Kidney (tissue), 14 donors: ENCODE data around the gene USP35. TPM values are rescaled to one million over a fixed set of nuclear protein-coding genes. Genes with fewer than 3 reads are reported as not detected.

Source experiments
- DNase-seq, 5 donors: peaks; one replicate each; pipeline ENCODE4 v3.0.0-alpha.2; 2013 to 2020
- FAIRE-seq: peaks from 2 replicates; lab custom pipeline; 2012; peaks lifted over from hg19 to GRCh38; lab: Jason Lieb, UNC
- H3K27ac ChIP-seq, 2 donors: one replicate each; pipeline ENCODE4 v1.7.0; 2013; ENCODE audit warnings: low read depth in 2 of 2, low read length in 2 of 2, inconsistent platforms in 1 of 2
- H3K27me3 ChIP-seq: one replicate; pipeline ENCODE4 v1.7.1; 2013; ENCODE audit warnings: low read length, inconsistent platforms; ENCODE audit not compliant: control insufficient read depth, insufficient read depth
- H3K36me3 ChIP-seq, 3 donors: one replicate each; pipeline versions ENCODE4 v1.7.0 to v1.7.1; 2013; ENCODE audit warnings: low read length in 3 of 3, control low read depth in 1 of 3, inconsistent platforms in 1 of 3; ENCODE audit not compliant: insufficient read depth in 3 of 3, control insufficient read depth in 2 of 3
- H3K4me1 ChIP-seq, 3 donors: one replicate each; pipeline versions ENCODE4 v1.7.0 to v1.7.1; 2013; ENCODE audit warnings: low read length in 3 of 3, inconsistent platforms in 1 of 3, low read depth in 1 of 3; ENCODE audit not compliant: control insufficient read depth in 2 of 3, insufficient read depth in 2 of 3
- H3K4me3 ChIP-seq, 3 donors: one replicate each; pipeline versions ENCODE4 v1.7.0 to v1.8.1; 2013; ENCODE audit warnings: low read length in 3 of 3, control low read depth in 1 of 3, inconsistent platforms in 1 of 3
- H3K9ac ChIP-seq, 3 donors: one replicate each; pipeline versions ENCODE4 v1.7.0 to v1.7.1; 2013; ENCODE audit warnings: low read length in 3 of 3, control low read depth in 1 of 3, inconsistent platforms in 1 of 3
- H3K9me3 ChIP-seq, 3 donors: one replicate each; pipeline versions ENCODE4 v1.7.0 to v1.7.1; 2013; ENCODE audit warnings: low read length in 3 of 3, control low read depth in 1 of 3, inconsistent platforms in 1 of 3; ENCODE audit not compliant: control insufficient read depth in 2 of 3, insufficient read depth in 1 of 3
- CTCF ChIP-seq: IDR thresholded peaks from 3 replicates; pipeline ENCODE4 v1.5.1; 2012; ENCODE audit warnings: mild to moderate bottlenecking, moderate library complexity, borderline replicate concordance; ENCODE audit not compliant: insufficient read depth; ENCODE audit errors: extremely low read depth
- intact Hi-C: fragments of 100-400 bp; cut with DNase I; formaldehyde crosslinking; loops from one replicate; pipeline ENCODE4 v1.11.1; 2022
- polyA plus RNA-seq: library from polyadenylated mRNA; stranded (reverse); fragments of 350-450 nt; fragmentation: Illumina TruSeq; extraction: RNeasy Lipid Tissue Mini Kit (QIAGEN cat#74804); gene quantifications from one replicate; pipeline ENCODE4 v1.2.3, GENCODE V29; 2014; ENCODE audit warnings: low read depth, low replicate concordance; ENCODE audit not compliant: insufficient read depth
- total RNA-seq: library from RNA; stranded (reverse); fragmentation: NEBNext Ultra II Directional; extraction: Animal tissue kit (Norgen Biotek cat#: 25700); gene quantifications from one replicate; pipeline ENCODE4 v1.2.1, GENCODE V29; 2021
- donor health status: control.
- donor health status: control.
- donor health status: control.
- donor health status: control.
- donor health status: control.
- donor health status: DM: yes; HTN: yes; CAD: no.
- donor health status: Normal renal cell carcinoma (clear cell type).

USP35 gene
- total and polyA plus RNA-seq, 2 donors from 2014 or later, result 4.0 to 7.7 TPM

DNA sequence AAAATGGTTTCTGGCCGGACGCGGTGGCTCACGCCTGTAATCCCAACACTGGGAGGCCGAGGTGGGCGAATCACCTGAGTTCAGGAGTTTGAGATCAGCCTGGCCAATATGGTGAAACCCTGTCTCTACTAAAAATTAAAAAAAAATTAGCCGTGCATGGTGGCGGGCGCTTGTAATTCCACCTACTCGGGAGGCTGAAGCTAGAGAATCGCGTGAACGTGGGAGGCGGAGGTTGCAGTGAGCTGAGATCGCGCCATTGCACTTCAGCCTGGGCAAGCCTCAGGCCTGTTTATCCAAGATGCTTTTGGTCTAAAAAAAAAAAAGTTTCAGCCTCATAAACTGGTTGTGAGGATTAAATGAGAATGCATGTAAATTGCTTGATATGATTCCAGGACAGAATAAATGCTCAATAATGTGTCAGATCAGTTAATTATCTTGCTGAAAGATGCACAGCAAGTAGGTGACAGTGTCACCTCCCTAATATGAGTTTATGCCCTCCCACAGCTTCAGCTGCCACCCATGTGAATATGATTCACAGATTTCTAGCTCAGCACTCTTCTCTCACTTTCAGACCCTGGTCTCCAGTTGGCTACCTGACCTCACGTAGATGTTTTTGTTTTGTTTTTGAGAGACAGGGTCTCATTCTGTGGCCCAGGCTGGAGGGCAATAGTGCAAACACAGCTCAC lies 48.2 kb upstream of the USP35 start:
- Histone ChIP-seq H3K27ac (no peak overlapping the region), H3K4me3 (no peak overlapping the region), H3K4me1 (peaks cover 4 to 6% (median 4%) of the 10 kb centered on the region in 3 donors), H3K27me3 (no peaks in the 10 kb centered on the region), H3K9me3 (no peaks in the 10 kb centered on the region), H3K9ac (no peak overlapping the region), H3K36me3 (no peaks in the 10 kb centered on the region)
- no peak for DNase-seq
- intact Hi-C loops, result no loop called here
- no peak for TF ChIP-seq CTCF
- FAIRE-seq, result no peak

DNA sequence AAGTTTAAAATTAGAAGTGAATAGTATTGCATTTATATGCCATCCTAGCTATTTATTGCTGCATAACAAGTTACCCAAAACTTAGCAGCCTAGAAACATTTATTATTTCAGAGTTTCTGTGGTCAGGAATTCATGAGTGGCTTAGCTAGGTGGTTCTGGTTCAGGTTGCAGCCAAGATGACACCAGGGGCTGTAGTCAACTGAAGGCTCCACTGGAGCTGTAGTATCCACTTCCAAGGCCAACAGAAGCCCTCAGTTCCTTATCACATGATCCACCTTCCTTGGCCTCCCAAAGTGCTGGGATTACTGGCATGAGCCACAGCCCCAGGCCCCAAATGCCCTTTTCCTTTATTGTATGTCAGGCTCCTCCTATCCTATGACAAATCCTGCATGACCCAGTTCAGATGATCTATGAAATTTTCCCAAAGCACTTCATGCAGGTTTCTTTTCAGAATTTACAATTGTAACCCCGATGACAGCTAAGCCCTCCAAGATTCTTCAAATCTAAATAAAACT lies 43.2 kb upstream of the USP35 start:
- H3K27me3 ChIP-seq, result no peaks in the 10 kb centered on the region
- H3K36me3 ChIP-seq, result no peaks in the 10 kb centered on the region
- intact Hi-C loops, result no loop called here
- H3K4me1 ChIP-seq, result no peaks in the 10 kb centered on the region
- H3K4me3 ChIP-seq, result no peak overlapping the region
- no peak for FAIRE-seq
- no peak overlapping the region for H3K27ac ChIP-seq
- H3K9me3 ChIP-seq, result no peaks in the 10 kb centered on the region
- no peak for DNase-seq
- no peak overlapping the region for H3K9ac ChIP-seq
- no peak for TF ChIP-seq CTCF

DNA sequence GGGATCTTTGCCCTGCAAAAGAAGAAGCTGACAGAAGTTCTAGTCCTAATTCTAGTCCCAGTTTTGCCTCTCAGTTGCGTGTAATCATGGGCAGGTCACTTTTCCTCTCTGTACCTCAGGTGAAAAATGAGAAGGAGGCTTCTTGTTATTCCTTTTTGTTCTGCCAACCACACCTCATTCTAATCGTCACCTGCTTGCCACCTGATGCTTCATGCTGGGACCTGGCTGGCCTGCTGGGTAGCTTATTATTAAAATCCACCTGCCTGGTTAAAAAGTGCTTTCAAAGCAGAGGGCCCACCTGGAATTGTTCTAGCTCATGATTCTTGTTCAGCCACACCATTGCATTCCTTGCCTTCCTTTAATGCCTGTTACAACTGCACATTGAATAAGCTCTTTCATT lies 40.9 kb upstream of the USP35 start:
- FAIRE-seq (no peak), DNase-seq (no peak)
- intact Hi-C loops, result no loop called here
- Histone ChIP-seq H3K27ac (no peak overlapping the region), H3K9ac (no peak overlapping the region), H3K9me3 (no peaks in the 10 kb centered on the region), H3K4me1 (no peaks in the 10 kb centered on the region), H3K27me3 (no peaks in the 10 kb centered on the region), H3K4me3 (no peak overlapping the region), H3K36me3 (no peaks in the 10 kb centered on the region)
- no peak for TF ChIP-seq CTCF
